Measurements from ENCODE around the gene AJM1.
A peak's percentile ranks its signal among the peaks of the same experiment; 100 is the strongest.

AJM1 gene

DNA sequence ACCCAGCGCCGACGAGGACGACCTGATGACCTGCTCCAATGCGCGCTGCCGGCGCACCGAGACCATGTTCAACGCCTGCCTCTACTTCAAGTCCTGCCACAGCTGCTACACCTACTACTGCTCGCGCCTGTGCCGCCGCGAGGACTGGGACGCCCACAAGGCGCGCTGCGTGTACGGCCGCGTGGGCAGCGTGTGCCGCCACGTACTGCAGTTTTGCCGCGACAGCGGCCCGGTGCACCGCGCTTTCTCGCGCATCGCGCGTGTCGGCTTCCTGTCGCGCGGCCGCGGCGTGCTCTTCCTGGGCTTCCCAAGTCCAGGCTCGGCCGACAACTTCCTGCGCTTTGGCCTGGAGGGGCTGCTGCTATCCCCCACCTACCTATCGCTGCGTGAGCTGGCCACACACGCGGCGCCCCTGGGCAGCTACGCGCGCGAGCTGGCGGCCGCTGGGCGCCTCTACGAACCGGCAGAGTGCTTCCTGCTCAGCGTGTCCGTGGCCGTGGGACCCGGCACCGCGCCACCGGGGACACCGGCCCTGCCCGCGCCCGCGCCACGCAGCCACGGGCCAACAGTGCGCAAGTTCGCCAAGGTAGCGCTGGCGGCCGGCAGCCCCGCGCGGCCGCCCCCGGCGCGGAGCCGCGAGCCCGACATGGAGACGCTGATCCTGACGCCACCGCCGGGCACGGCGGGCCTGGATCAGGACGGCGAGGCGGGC is 4.3 kb downstream of the AJM1 start:
- DNase-seq: no peak

DNA sequence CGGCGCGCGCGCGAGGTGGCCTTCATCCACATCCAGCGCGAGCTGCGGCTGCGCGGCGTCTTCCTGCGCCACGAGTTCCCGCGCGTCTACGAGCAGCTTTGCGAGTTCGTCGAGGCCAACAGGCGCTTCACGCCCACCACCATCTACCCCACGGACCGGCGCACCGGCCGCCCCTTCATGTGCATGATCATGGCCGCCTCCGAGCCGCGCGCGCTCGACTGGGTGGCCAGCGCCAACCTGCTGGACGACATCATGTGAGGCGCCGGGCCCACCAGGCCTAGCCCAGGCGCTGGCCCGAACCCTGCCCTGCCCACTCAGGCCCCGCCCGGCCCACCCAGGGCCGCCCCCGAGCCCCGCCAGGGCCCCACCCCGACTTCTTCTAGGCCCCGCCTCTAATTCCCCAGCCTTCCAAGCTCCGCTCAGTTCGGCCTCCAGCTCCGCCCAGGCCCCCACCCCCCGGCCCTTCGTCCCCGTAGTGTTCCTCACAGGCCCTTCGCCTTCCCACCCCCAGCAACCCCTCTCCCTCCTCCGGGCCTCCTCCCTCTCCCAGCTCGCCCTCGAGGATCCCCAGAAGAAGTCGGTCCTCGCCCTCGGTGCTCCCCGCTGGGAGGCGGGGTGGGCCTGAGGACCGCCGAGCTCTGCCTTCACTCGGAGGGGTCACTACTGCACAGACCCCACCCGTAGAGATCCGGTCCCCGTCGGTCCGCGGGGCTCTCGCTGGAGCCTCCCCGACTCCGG is 5.0 kb downstream of the AJM1 start:
- DNase-seq: no peak

DNA sequence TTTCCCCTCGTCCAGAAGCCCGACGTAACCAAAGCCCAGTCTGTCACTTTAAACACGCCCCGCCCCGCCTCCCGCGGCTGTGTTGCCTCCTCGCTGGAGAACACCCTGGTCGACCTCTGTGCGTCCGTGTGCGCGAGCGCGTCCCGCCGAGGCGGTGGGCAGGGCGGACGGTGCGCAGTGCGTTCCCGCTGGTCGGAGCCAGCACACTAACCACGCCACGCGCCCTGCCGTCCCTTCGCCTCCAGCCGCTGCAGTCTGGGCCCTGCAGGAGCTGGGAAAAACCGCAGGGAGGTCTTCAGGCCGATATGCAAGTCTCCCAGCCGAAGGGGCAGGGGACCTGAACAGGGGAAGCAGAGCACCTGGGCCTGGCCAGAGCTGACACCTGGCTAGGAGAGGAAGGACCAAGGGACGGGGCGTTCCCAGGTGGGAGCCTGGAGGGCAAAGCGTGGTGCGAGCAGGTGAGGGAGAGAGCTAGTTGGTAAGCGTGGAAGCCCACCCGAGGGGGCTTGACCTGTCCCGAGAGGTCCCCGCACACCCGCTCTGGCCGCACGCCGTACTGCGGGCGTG is 5.6 kb downstream of the AJM1 start:
- no peak for DNase-seq

DNA sequence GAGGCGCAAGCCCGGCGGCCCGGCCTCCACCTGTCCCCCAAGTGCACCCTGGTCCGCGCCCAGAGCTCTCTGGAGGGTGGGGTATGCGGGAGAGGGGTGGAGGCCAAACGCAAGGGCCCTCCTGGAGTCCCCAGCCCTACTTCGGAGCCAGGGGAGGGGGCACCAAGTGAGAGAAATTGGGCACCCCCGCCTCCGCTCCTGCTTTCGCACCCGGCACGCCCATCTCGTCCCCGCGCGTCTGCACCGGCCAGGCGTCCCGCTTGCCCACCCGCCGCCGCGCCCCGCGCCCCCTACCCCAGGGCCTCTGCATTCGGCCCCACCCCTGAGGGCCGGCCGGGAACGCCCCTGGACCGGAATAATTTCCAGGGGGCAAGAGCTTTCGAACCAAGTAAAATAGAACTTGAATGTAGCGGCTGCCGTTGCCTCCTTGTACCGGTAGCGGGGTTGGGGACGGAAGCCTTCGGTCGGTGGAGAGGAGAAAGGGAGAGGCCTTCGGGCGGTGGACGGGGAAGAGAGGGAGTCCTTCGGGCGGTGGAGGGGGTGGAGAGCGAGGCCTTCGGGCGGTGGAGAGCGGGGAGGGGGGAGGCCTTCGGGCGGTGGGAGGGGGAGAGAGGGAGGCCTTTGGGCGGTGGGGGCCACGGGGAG is 6.2 kb downstream of the AJM1 start:
- DNase-seq: no peak

DNA sequence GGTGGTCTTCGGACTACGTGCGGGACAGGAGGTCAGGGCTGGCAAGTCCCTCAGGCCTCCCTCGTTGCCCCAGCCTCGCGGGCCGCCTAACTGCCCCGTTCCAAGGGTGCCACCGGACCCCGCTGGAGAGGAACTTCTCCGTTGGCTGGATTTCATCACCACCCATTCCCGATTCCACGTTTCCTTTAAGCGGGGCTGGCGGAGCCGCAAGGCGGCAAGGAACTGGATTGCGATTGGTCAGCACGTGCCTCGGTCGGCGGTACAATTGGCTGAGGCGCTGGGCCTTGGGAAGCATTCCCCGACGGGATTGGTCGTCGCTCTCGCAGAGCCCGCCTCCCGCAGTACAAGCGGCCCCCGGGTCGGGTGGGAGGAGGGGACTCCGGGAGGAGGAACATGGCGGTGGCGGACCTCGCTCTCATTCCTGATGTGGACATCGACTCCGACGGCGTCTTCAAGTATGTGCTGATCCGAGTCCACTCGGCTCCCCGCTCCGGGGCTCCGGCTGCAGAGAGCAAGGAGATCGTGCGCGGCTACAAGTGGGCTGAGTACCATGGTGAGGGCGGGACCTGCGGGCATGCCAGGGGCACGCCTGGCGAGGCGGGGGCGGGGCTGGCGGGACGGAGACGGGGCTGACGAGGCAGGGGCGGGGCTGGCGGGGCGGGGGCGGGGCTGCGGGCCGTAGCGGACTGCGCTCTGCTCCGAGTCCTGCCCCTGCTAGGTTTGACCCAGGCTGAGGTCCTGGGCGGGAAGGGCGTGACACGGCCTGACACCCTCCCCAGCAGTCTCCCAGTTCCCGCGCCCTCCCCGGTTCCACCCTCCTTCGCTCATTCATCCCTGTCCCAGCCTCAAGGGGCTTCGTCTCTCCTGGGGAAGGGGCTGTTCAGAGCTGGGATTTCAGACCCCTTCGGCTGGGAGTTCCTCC is 7.0 kb downstream of the AJM1 start, which contains the start of gene PHPT1:
PHPT1 (plus strand) TSS at position 372 of the 922 bp plus-strand sequence; CDS start at position 394, 22 bp downstream.
- peak; percentile 94 for DNase-seq

DNA sequence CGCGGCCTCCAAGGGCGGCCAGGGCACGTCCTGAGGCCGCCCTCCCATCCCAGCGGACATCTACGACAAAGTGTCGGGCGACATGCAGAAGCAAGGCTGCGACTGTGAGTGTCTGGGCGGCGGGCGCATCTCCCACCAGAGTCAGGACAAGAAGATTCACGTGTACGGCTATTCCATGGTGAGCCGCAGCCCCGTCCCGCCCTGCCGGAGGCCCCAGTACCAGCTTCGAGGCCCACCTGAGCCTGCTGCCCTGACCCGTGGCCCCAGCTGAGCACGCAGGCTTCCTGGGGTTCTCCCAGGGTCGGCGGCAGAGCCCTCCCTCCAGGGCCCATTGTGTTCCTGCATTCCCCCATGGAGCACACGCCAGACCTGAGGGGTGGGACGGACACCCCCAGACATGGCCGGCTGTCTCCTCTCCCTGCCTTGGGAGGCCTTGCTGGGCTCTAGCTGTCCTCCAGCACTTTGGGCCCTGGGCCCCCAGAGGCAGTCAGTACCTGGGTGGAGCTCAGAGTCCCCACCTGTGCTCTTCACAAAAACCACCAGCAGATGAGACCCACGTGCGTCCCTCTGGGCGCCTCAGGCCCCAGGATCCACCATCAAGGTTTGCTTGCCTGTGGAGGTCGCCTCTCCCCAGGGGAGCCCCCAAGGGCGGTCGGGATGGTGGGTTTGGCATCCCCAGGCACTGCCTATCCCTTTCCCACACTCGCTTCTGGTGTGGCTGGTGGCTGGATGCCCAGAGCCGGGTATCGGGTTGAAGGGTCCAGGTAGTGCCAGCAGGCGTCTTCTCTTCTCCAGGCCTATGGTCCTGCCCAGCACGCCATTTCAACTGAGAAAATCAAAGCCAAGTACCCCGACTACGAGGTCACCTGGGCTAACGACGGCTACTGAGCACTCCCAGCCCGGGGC is 7.9 kb downstream of the AJM1 start:
- DNase-seq: no peak

DNA sequence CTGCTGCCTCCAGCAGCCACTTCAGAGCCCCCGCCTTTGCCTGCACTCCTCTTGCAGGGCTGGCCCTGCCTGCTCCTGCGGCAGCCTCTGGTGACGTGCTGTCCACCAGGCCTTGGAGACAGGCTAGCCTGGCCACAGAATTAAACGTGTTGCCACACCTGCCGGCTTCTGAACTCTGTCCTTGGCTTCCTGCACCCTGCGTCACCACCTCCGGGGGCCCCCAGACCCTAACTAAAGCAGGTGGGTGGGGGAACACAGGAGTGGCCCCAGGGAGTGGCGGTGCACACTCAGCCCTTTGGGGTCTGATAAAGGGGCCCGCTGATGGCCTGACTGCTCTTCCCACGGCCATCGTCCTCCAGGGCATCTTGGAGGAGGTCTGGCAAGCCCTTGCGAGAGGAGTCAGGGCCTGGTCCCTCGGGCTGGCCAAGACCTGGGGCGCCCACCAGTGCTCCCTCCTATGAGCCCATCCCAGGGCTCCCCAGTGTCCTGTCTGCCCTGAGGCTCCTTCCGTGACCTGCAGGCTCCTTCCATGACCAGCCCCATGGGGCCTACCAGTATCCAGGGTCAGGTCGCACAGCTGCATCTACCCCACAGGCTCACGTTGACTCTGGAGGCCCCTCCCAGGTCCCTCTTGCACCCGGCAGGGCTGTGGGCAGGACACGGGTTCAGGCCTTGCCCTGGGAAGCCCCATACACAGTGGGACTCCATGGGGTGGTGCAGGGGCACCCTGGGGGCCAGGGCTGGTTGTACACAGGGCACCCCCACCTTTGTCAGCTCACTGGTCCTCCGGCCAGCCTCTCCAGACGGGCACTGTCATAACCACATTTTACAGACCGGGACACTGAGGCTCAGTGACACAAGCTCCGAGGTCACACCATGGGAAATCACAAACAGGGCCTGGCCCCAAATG is 8.8 kb downstream of the AJM1 start:
- no peak for DNase-seq

DNA sequence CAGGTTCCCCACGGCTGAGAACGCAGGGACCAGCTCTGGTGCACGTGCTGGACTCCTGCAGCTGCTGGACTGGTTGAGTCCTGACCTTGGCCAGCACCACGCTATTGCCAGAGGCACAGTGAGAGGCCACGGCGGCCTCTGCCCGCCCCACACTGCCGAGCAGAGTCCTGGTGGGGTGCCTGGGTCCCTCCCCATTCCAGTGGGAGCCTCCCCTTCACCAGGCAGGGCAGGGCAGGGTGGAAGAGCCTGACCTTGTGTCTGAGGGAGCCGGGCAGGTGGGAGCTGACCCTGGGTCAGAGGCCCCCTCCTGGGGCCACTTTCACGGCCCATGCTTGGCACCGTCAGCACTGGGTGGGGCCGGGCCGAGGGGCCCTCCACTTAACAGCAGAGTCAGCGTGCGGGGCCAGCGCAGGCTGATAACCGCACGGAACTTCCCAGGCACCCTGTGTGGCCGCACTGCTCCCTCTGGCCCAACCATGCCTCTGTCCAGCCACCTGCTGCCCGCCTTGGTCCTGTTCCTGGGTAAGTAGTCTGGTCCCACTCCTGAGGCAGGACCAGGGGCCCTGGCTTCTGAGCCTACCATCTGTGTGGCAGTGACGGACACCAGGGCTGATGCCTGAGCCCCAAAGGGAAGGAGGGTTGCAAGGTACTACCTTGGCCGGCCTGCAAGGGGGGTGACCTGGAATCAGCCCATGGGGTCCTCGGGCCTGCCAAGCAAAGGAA is 9.8 kb downstream of the AJM1 start, which contains the start of gene MAMDC4:
MAMDC4 (plus strand) TSS at position 406 of the 723 bp plus-strand sequence; CDS start at position 477, 71 bp downstream.
- no peak for DNase-seq

DNA sequence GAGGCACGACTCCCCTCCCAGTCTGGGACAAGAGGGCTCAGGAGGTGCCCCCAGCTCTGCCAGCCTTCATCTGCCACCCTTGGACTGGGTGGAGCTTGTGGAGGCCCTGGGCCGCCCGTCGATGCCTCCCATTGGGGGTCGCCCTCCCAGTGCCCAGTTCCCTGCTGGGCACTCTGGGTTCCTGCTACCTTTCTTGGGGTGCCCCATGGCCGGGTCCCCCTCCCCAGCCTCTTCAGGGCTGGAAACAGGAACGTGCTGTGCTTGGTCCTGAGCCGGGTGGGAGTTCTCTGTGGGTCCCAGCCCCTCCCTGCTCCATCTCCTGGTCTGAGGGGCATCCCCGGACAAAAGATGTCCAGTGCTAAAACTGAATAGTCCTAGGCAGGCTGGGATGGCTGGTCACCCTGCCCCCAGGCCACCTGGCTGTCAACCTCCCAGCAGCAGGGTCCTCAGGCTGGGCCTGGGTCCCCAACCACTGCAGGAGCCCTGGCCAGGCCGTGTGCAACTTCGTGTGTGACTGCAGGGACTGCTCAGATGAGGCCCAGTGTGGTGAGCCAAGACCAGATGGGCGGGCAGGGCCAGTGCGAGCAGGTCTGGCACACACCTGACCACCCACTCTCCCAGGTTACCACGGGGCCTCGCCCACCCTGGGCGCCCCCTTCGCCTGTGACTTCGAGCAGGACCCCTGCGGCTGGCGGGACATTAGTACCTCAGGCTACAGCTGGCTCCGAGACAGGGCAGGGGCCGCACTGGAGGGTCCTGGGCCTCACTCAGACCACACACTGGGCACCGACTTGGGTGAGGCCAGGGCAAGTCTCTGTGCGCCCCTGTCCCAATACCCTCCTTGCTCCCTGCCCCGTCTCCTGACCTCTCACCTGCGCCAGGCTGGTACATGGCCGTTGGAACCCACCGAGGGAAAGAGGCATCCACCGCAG is 10.7 kb downstream of the AJM1 start:
- no peak for DNase-seq

DNA sequence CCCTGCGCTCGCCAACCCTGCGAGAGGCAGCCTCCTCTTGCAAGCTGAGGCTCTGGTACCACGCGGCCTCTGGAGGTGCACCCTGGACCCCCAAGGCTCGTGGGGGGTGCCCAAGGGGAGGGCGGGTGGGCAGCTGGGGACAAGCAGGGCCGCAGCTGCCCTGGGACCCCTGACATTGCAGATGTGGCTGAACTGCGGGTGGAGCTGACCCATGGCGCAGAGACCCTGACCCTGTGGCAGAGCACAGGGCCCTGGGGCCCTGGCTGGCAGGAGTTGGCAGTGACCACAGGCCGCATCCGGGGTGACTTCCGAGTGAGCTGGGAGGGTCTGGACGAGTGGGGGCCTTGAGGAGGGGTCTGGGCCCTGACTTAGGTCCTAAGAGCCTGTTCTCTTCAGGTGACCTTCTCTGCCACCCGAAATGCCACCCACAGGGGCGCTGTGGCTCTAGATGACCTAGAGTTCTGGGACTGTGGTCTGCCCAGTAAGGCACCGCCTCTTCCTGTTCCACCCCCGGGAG is 11.4 kb downstream of the AJM1 start:
- DNase-seq: no peak

DNA sequence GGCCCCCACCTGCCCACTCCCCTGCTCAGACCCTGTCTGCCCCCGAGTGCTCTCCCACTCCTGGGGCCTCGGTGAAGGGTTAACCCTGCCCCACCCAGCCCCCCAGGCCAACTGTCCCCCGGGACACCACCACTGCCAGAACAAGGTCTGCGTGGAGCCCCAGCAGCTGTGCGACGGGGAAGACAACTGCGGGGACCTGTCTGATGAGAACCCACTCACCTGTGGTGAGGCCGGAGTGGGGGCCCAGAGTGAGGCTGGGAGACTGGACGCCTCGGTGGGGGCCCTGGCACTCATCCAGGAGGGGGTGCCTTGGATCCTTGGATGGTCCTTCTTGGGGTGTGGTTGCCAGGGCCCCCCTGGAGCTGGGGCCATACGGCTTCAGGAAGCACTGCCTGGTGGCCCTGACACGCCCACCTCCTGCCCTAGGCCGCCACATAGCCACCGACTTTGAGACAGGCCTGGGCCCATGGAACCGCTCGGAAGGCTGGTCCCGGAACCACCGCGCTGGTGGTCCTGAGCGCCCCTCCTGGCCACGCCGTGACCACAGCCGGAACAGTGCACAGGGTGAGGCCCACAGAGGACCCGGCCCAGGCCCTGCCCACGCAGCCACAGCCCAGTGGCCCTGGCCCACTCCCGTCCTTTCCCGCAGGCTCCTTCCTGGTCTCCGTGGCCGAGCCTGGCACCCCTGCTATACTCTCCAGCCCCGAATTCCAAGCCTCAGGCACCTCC is 12.0 kb downstream of the AJM1 start:
- no peak for DNase-seq

DNA sequence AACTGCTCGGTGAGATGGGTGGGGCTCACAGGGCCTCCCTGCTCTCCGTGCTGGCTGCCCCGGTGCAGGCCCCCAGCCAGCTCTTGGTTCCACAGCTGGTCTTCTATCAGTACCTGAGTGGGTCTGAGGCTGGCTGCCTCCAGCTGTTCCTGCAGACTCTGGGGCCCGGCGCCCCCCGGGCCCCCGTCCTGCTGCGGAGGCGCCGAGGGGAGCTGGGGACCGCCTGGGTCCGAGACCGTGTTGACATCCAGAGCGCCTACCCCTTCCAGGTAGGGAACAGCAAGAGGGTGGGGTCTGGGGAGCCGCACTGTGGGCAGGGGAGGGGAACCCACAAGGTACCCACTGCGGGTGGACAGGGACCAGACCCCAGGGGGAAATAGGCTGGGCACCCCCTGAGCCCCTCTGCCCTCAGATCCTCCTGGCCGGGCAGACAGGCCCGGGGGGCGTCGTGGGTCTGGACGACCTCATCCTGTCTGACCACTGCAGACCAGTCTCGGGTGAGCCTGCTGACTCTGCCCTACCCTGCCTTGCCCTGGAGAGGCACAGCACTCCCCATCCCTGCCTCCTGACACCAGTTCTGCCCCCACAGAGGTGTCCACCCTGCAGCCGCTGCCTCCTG is 12.7 kb downstream of the AJM1 start:
- no peak for DNase-seq

DNA sequence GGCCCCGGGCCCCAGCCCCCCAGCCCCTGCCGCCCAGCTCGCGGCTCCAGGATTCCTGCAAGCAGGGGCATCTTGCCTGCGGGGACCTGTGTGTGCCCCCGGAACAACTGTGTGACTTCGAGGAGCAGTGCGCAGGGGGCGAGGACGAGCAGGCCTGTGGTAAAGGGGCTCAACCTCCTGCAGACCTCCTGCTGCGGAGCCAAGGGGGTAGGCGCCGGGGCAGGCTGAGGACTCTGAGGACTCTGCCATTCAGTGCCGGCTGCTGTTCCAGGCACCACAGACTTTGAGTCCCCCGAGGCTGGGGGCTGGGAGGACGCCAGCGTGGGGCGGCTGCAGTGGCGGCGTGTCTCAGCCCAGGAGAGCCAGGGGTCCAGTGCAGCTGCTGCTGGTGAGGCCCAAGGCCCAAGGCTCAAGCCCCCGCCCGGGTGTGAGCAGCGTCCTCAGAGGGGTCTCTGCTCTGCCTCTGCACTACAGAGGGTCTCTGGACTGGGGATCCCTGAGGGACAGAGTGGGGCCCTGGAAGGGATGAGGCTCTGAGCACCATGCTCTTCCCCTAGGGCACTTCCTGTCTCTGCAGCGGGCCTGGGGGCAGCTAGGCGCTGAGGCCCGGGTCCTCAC is 13.3 kb downstream of the AJM1 start:
- DNase-seq: no peak

DNA sequence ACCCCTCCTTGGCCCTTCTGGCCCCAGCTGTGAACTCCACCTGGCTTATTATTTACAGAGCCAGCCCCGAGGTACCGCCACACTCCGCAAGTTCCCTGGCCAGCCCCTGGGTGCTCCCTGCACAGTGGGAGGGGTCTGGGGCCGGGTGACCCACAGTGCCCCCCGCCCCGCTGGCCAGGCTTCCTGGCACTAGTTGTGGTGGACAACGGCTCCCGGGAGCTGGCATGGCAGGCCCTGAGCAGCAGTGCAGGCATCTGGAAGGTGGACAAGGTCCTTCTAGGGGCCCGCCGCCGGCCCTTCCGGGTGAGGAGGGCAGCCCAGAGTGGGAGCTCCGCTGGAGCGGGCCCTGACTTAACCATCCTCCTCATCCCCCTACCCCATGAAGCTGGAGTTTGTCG is 13.8 kb downstream of the AJM1 start:
- DNase-seq: no peak

DNA sequence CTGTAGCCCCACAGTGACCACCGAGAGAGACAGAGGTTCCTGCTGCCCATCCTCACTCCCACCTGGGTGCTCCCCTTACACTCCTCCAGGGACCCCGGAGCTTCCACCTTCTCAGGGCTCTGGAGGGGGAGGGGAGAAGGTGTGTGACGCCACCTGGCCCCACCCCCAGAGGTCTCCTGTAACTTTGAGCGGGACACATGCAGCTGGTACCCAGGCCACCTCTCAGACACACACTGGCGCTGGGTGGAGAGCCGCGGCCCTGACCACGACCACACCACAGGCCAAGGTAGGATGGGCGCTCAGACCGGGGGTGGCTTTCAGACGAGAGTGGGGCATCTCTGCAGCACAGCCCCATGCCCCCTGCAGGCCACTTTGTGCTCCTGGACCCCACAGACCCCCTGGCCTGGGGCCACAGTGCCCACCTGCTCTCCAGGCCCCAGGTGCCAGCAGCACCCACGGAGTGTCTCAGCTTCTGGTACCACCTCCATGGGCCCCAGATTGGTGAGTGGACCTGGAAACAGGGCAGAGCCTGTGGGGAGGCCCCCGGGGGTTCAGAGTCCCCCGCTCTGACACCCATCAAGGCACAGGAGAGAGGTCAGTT is 14.4 kb downstream of the AJM1 start:
- DNase-seq: no peak

DNA sequence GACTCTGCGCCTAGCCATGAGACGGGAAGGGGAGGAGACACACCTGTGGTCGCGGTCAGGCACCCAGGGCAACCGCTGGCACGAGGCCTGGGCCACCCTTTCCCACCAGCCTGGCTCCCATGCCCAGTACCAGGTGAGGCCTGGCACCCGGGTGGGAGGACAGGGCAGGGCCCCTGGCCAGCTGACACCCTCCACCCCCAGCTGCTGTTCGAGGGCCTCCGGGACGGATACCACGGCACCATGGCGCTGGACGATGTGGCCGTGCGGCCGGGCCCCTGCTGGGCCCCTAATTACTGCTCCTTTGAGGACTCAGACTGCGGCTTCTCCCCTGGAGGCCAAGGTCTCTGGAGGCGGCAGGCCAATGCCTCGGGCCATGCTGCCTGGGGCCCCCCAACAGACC is 14.9 kb downstream of the AJM1 start:
- no peak for DNase-seq

All from NK-92 treated with Interleukin-12 subunit alpha and Interleukin-12 subunit beta, amount 100 ng/mL, for 24 hours (cell line).